Body of pancreas (tissue), 4 donors: ENCODE measurements around the gene SEMA3F.

Experiments used
- CTCF ChIP-seq, 7 experiments: fragments of 450-650 bp in 4 of 7; fragments of 200-600 bp in 3 of 7; sonication (generic) in 3 of 7; IDR thresholded peaks; one replicate each; pipeline ENCODE4 v1.5.1; 2016 to 2019; ENCODE audit warnings: antibody characterized with exemption in 7 of 7
- POLR2A ChIP-seq, 3 donors: fragments of 450-650 bp; IDR thresholded peaks; one replicate each; pipeline ENCODE4 v1.6.1; 2016; ENCODE audit warnings: antibody characterized with exemption in 3 of 3, mild to moderate bottlenecking in 2 of 3

GRCh38 chr3:50192124-50192523, 37.0 kb downstream of the SEMA3F start:
- no peak for TF ChIP-seq CTCF (IDR thresholded peaks at IDR 0.05)
- TF ChIP-seq POLR2A (IDR thresholded peaks at IDR 0.05) = no peak
